HG03159 (cell line): ENCODE results near the gene PSAPL1.

Experiments
- ATAC-seq: cut with Tn5 transposase; IDR thresholded peaks from one replicate; pipeline ENCODE4 v1.9.1; 2021; ENCODE audit warnings: mild to moderate bottlenecking, moderate library complexity; ENCODE audit not compliant: unreplicated experiment

The PSAPL1 gene

DNA sequence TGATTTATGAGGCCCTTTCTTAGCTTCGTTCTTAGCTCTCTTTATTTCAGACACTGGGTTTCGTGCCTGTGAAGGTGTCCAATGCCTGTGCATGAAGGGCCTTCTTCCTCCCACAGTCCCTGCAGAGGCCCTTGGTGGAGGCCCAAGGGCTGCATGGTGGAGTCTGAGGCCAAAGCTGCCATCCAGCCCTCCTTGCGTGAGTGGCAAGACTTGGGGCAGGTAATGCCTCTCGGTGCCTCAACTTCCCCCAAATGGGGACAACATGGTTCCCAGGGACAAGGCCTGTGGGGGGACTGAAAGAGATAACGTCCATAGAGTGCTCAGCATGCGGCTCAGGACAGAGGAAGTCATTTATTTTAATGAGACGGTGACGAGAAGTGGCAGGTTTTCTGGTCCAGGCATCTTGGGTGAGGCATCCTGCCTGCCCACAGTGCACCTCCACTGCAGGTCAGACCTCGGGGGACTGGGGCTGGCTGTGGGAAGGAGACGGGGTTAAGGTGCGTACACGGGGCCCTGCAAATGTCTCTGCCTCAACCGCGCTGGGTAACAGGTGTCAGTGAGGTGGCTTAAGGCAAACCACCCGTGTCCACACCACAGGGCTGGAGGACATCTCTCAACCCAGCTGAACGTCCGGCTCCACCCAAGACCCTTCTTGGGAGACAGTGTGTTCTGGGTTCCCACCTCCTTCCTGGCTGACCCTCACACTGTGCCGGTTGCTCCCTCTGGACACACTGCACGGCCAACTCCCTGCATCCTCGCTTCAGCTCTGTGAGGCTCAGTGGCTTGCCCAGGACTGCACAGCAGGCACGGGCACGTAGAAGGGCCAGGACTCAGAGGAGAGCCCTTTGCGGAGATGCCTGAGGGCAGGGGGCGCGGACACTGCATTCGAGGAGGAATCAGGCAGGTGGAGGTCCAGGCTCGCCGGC, 50.5 kb downstream of the PSAPL1 start:
- no peak for ATAC-seq

- ATAC-seq, result no peak
Observed at GRCh38 chr4:7383266-7383665, 51.5 kb downstream of the PSAPL1 start.

GRCh38 chr4:7382634-7383014, 52.1 kb downstream of the PSAPL1 start:
- no peak for ATAC-seq

- no peak for ATAC-seq
Observed at GRCh38 chr4:7381890-7382633, 52.7 kb downstream of the PSAPL1 start.

- no peak for ATAC-seq
Observed at GRCh38 chr4:7381221-7381889, 53.4 kb downstream of the PSAPL1 start.
